Stimulated activated CD4-positive, alpha-beta T cell treated with anti-CD3 and anti-CD28 coated beads, Interleukin-4, amount 100 ng/mL, for 4 hours (primary cell): ENCODE results near the gene GPER1.
"Not testable (repeated sequence)": the region's sequence is repeated elsewhere in the genome, so short reads cannot be mapped to it uniquely, and the experiment has no call there.

Source experiments
- DNase-seq, 2 experiments: peaks; one replicate each; pipeline ENCODE4 v3.0.0-alpha.2; 2020

The GPER1 gene

DNA sequence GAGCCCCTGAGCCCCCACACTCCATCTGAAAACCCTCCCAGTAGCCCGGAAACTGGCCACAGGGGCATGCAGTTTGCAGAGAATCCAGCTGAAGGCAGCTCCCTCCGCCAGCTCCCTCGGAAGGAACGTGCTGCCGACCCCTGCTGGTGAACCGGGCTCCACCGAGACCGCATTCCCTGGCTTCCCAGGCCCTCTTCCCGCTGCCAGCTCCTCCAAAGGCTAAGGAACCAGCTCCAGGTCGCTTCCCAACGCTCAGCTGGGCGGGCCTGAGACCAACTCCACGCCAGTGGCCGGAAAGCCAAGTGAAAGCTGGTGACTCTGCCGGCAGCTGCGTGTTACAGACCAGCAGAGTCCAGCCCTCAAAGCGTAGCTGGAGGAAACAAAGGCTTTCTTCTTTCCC, 35.8 kb downstream of the GPER1 start:
- no peak for DNase-seq

- DNase-seq = no peak
Observed at GRCh38 chr7:1124164-1124563, 36.3 kb downstream of the GPER1 start.

GRCh38 chr7:1124816-1125602, 37.1 kb downstream of the GPER1 start:
- DNase-seq = no peak

- DNase-seq = no peak
Observed at GRCh38 chr7:1125603-1125969, 37.7 kb downstream of the GPER1 start.

GRCh38 chr7:1127001-1127400, 39.1 kb downstream of the GPER1 start:
- DNase-seq = no peak

DNA sequence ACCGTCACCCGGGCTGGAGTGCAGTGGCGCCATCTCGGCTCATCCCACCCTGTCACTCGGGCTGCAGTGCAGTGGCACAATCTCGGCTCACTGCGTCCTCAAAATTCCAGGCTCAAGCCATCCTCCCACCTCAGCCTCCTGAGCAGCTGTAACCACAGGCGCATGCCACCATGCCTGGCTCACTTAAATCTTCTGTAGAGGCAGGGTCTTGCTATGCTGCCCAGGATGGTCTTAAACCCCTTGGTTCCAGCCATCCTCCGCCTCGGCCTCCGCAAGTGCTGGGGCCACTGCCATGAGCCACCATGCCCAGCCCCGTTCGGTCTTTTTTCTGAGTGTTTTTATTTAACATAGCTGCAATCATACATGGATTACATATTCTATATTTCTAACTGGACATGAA, 41.5 kb downstream of the GPER1 start:
- DNase-seq = no peak

GRCh38 chr7:1130021-1130990, 42.4 kb downstream of the GPER1 start:
- DNase-seq = no peak

GRCh38 chr7:1131471-1132265, 43.8 kb downstream of the GPER1 start:
- no peak for DNase-seq

GRCh38 chr7:1134951-1135350, 47.0 kb downstream of the GPER1 start:
- DNase-seq = no peak

GRCh38 chr7:1136841-1137516, 49.1 kb downstream of the GPER1 start:
- no peak for DNase-seq

GRCh38 chr7:1137517-1138167, 49.7 kb downstream of the GPER1 start:
- DNase-seq = no peak

DNA sequence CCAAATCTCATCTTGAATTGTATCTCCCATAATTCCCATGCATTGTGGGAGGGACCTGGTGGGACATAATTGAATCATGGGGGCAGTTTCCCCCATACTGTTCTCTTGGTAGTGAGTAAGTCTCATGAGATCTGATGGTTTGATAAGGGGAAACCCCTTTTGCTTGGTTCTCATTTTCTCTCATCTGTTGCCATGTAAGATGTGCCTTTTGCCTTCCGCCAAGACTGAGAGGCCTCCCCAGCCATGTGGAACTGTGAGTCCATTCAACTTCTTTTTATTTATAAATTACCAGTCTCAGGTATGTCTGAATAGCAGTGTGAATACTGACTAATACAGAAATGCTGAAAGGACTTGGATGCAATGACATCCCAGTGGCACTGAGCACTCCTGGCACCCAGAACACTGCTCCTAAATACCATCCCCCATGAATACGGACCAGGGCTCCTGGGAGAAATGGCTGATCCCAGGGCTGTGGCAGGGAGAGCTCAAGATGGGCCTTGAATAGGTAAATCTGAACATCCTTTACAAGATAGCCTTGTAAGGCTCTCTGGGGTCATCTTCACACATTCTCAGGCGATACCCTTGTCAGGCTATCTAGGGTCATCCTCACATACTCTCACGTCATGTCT, 52.7 kb downstream of the GPER1 start:
- no peak for DNase-seq

GRCh38 chr7:1141651-1142050, 53.7 kb downstream of the GPER1 start:
- DNase-seq = no peak

DNA sequence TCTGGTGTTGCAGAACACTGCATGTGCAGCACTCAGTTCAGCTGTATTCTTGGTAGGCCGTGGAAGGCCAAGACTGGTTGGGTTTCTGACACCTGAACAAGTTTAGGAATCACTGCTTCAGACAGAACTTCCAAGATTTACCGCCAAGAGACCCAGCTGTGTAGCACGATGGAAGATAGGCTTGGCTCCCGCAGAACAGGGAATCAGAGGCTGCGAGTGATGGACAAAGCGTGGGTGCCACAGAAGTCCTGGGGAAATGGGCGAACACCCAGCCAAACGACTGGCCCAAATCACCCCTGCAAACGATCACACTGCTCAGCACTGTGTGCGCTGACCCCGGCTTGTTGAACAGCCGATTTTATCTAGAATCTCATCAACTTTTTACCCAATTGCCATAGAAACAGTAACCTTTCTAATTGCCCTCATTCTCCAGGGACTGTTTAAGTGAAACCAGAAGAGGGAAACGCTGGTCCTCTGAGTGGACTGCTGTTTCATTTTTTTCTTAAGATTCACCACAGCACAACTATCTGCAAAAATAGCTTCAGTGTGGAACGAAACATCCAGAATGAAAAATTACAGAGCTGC, 54.2 kb downstream of the GPER1 start:
- DNase-seq = no peak

DNA sequence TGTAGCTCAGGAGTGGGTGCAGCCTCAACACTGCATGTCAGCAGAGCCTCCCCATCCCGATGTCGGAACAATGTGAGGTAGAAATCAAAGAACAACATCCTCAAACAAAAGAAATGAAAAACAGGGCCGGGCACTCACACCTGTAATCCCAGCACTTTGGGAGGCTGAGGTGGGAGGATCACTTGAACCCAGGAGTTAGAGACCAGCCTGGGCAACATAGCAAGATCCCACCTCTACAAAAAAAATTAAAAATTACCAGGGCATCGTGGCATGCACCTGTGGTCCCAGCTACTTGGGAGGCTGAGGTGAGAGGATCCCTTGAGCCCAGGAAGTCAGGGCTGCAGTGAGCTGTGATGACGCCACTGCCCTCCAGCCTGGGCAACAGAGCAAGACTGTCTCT, 55.1 kb downstream of the GPER1 start:
- DNase-seq = not testable (repeated sequence)
